Measurements from ENCODE around the gene GBF1. TPM values are rescaled to one million over a fixed set of nuclear protein-coding genes. Genes with fewer than 3 reads are reported as not detected.
A peak's percentile ranks its signal among the peaks of the same experiment; 100 is the strongest.

GBF1 gene
- total and polyA plus RNA-seq, 8 donors: 5.7 to 47.3 (median 21.9) TPM

DNA sequence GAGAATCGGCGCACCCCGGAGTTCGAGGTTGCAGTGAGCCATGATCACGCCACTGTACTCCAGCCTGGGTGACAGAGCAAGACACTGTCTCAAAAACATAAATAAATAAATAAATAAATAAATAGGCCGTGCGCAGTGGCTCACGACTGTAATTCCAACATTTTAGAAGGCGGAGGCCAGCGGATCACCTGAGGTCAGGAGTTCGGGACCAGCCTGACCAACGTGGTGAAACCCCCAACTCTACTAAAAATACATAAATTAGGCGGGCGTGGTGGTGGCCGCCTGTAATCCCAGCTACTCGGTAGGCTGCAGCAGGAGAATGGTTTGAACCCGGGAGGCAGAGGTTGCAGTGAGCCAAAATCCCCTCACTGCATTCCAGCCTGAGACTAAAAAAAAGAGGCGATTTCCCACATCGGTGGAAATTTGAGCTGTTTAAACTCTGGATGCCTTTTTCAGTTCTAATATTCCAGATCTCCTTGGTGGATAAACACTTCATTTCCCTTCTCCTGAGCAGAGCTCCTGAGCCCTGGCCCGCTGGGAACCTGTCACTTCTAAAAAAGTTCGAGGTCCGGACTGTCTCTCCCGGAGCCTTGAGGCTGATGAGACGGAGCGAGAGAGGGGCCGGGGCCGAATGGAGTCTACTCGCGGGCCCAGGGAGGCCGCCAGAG lies 148.2 kb downstream of the GBF1 start:
- intact Hi-C loops (cut with DNase I; ENCODE audit: low total_unique reads): no loop called here

DNA sequence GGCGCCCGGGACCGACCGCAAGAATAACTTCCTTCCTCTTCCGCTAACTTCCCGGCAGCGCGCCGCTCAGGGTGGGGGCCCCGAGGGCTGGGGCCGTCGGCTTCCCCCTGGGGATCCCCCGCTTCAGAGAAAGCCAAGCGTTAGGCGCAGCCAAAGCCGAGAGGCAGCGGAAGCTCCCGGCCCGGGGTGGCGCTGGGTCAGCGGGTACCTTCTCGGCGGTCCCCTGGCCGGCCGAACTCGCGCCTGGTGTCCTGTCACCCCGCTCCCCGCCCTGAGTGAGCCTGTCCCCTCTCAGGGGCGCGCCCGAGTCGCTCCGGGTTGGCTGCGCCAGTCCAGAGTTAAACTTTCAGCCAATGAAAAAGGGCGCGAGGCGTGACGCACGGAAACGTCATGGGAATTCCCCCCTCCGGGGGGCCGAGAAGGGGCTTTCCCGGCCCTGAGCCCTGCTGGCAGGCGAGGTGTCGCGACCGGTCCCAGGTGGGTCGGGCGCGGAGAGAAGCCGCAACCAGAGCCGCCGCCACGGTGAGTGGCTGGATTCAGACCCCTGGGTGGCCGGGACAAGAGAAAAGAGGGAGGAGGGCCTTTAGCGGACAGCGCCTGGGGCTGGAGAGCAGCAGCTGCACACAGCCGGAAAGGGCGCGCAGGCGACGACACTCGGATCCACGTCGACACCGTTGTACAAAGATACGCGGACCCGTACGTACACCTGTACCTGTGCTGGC lies 148.9 kb downstream of the GBF1 start:
- intact Hi-C loops (cut with DNase I; ENCODE audit: low total_unique reads): no loop called here
- Histone ChIP-seq H3K27me3 (no peaks in the 10 kb centered on the region), H3K4me3 (peak overlapping the region; percentile 58 to 68 (median 62)), H3K9me3 (no peaks in the 10 kb centered on the region), H3K4me1 (peaks cover 28 to 52% (median 44%) of the 10 kb centered on the region in 4 donors), H3K36me3 (peaks cover 0 to 23% (median 21%) of the 10 kb centered on the region in 4 donors), H3K27ac (peak overlapping the region; percentile 96 to 99 (median 98))
- 0 to 1% (median 0%) methylated on average over 19 to 71 of the region's 71 CpGs for WGBS, 5 donors
- peak; percentile 96 to 97 for DNase-seq
- peak; percentile 59 for TF ChIP-seq EP300 (IDR thresholded peaks at IDR 0.05)
- TF ChIP-seq, protein P1, sequence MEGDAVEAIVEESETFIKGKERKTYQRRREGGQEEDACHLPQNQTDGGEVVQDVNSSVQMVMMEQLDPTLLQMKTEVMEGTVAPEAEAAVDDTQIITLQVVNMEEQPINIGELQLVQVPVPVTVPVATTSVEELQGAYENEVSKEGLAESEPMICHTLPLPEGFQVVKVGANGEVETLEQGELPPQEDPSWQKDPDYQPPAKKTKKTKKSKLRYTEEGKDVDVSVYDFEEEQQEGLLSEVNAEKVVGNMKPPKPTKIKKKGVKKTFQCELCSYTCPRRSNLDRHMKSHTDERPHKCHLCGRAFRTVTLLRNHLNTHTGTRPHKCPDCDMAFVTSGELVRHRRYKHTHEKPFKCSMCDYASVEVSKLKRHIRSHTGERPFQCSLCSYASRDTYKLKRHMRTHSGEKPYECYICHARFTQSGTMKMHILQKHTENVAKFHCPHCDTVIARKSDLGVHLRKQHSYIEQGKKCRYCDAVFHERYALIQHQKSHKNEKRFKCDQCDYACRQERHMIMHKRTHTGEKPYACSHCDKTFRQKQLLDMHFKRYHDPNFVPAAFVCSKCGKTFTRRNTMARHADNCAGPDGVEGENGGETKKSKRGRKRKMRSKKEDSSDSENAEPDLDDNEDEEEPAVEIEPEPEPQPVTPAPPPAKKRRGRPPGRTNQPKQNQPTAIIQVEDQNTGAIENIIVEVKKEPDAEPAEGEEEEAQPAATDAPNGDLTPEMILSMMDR (IDR thresholded peaks at IDR 0.05): peak in 3 of 7 experiments; percentile 5 to 94 (median 92)
- TF ChIP-seq POLR2A (IDR thresholded peaks at IDR 0.05): peak in 2 of 4 donors; percentile 49 to 62
- peak in 2 of 3 donors; percentile 89 to 93 for TF ChIP-seq POLR2AphosphoS5 (IDR thresholded peaks at IDR 0.05)

More for the DNA sequence above, 148.2 kb downstream of the GBF1 start:
- Histone ChIP-seq H3K9me3 (no peaks in the 10 kb centered on the region), H3K36me3 (peaks cover 0 to 21% (median 19%) of the 10 kb centered on the region in 4 donors), H3K4me3 (peak overlapping the region; percentile 58 to 68 (median 62)), H3K27me3 (no peaks in the 10 kb centered on the region), H3K4me1 (peaks cover 22 to 45% (median 37%) of the 10 kb centered on the region in 4 donors), H3K27ac (peak overlapping the region; percentile 96 to 99 (median 98))
- DNase-seq: no peak
- TF ChIP-seq, protein P1 (IDR thresholded peaks at IDR 0.05): peak in 3 of 7 experiments; percentile 93 to 97 (median 94)
- TF ChIP-seq EP300 (IDR thresholded peaks at IDR 0.05): no peak
- WGBS, 5 donors: 27 to 33% (median 29%) methylated on average over 24 to 30 of the region's 30 CpGs

DNA sequence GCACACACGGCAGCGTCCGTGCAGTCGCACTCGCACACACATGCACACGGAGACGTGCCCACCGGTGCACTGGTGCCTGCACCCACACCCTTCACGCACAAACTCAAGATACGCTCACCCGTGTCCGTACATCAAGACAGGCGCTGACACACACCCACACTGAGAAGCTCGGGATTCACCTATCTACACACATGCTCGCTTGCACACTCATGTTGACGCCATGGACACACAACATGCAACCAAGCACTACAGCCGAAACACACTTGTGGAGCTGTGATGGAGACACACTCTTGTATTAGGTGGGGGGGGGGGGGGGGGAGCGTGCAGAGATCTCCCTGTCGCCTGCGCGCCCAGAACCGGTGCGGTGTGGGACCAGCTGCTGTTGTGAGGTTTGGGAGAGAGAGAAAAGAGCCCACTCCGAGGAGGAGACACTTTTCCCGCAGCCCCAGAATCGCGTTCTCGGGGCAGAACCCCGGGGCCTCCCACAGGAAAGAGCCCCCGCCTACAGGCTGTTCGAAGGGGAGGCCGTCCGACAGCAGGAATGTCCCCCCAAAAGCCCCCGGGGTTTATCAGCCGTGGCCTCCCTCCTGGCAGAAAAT lies 149.6 kb downstream of the GBF1 start:
- Histone ChIP-seq H3K4me1 (peaks cover 31 to 58% (median 51%) of the 10 kb centered on the region in 4 donors), H3K4me3 (peak overlapping the region; percentile 58 to 68 (median 62)), H3K27ac (peak overlapping the region; percentile 96 to 99 (median 98)), H3K27me3 (no peaks in the 10 kb centered on the region), H3K9me3 (no peaks in the 10 kb centered on the region), H3K36me3 (peaks cover 0 to 24% (median 21%) of the 10 kb centered on the region in 4 donors)
- intact Hi-C loops (cut with DNase I; ENCODE audit: low total_unique reads): no loop called here
- WGBS, 5 donors: 0 to 1% (median 0%) methylated on average over 21 to 35 of the region's 35 CpGs
- peak in 1 of 2 donors; percentile 40 for DNase-seq
- TF ChIP-seq POLR2A (IDR thresholded peaks at IDR 0.05) (no peak), POLR2AphosphoS5 (IDR thresholded peaks at IDR 0.05) (no peak)

DNA sequence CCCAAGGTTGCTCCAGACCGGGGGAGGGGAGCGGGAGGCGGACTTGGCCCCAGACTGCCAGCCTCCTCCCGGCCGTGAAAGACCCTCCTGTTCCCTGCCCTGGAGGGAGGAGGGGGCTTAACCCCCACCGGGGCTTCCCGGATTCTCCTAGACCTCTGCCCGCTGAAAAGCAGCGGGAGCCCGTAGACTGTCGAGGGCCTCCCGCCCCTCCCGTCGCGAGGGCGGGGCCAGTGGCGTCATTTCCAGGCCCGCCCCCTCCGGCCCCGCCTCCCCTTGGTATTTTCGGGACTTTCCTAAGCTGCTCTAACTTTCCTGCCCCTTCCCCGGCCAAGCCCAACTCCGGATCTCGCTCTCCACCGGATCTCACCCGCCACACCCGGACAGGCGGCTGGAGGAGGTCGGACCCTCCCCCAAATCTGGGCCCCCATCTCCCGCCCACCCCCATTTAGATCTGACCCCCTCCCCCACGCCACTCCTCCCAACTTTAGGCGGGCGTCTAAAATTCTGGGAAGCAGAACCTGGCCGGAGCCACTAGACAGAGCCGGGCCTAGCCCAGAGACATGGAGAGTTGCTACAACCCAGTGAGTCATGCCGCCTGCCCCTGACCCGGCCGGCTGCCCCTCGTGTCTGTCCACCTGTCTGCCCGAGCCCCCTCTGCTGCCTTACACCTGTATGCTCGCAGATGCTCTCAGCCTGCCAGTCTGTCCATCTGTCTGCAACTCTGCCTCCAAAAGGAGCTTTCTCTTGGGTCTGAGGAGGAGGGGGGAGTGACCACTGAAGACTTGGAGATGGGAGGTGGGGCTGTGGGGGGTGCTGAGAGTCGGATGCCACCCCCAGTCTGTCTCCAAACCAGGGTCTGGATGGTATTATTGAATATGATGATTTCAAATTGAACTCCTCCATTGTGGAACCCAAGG lies 150.3 kb downstream of the GBF1 start, which contains the start of gene NFKB2:
NFKB2 (plus strand) TSS at position 306 of the 917 bp plus-strand sequence; CDS start at position 561, 255 bp downstream.
- no peaks in the 10 kb centered on the region for H3K9me3 ChIP-seq
- peak within 1 kb of the TSS; percentile 58 to 68 (median 62) for H3K4me3 ChIP-seq
- H3K36me3 ChIP-seq: peaks cover 1 to 31% (median 28%) of the 10 kb centered on the region in 4 donors
- H3K27me3 ChIP-seq: no peaks in the 10 kb centered on the region
- H3K4me1 ChIP-seq: peaks cover 33 to 66% (median 56%) of the 10 kb centered on the region in 4 donors
- peak; percentile 46 for TF ChIP-seq EP300 (IDR thresholded peaks at IDR 0.05)
- TF ChIP-seq POLR2AphosphoS5 (IDR thresholded peaks at IDR 0.05): peak; percentile 63 to 78 (median 77)
- TF ChIP-seq POLR2A (IDR thresholded peaks at IDR 0.05): peak in 1 of 4 donors; percentile 18
- TF ChIP-seq, protein P1 (IDR thresholded peaks at IDR 0.05): no peak
- intact Hi-C loops (cut with DNase I; ENCODE audit: low total_unique reads): no loop called here
- peak within 1 kb of the TSS; percentile 96 to 99 (median 98) for H3K27ac ChIP-seq
- DNase-seq: peak; percentile 92 to 97
- WGBS, 5 donors: 0 to 1% (median 0%) methylated on average over 20 to 42 of the region's 42 CpGs

Measured in stomach (tissue), 9 donors.